Sciatic nerve (tissue), 2 donors: ENCODE results near the gene CDC42BPA. TPM values are rescaled to one million over a fixed set of nuclear protein-coding genes. Genes with fewer than 3 reads are reported as not detected.
"Not testable (repeated sequence)": the region's sequence is repeated elsewhere in the genome, so short reads cannot be mapped to it uniquely, and the experiment has no call there.

ENCODE experiments used
- ATAC-seq: fragments of 200-7000 bp; cut with Tn5 transposase; one replicate; pipeline ENCODE4 v1.9.1; 2020; ENCODE audit warnings: mild to moderate bottlenecking, moderate library complexity
- DNase-seq: peaks from one replicate; pipeline ENCODE4 v3.0.0-alpha.2; 2020; ENCODE audit warnings: low spot score
- intact Hi-C: fragments of 100-400 bp; cut with DNase I; formaldehyde crosslinking; loops from one replicate; pipeline ENCODE4 v1.14.2; 2022
- total RNA-seq: library from RNA; stranded (reverse); fragmentation: NEBNext Ultra II Directional; extraction: Animal tissue kit (Norgen Biotek cat#: 25700); gene quantifications from one replicate; pipeline ENCODE4 v1.2.1, GENCODE V29; 2021
- donor health status: DM: no; HTN: no; CAD: no.
- donor health status: DM: no; HTN: no; CAD: no.

CDC42BPA gene
- total RNA-seq, 1 donor from 2014 or later = 66.8 TPM

DNA sequence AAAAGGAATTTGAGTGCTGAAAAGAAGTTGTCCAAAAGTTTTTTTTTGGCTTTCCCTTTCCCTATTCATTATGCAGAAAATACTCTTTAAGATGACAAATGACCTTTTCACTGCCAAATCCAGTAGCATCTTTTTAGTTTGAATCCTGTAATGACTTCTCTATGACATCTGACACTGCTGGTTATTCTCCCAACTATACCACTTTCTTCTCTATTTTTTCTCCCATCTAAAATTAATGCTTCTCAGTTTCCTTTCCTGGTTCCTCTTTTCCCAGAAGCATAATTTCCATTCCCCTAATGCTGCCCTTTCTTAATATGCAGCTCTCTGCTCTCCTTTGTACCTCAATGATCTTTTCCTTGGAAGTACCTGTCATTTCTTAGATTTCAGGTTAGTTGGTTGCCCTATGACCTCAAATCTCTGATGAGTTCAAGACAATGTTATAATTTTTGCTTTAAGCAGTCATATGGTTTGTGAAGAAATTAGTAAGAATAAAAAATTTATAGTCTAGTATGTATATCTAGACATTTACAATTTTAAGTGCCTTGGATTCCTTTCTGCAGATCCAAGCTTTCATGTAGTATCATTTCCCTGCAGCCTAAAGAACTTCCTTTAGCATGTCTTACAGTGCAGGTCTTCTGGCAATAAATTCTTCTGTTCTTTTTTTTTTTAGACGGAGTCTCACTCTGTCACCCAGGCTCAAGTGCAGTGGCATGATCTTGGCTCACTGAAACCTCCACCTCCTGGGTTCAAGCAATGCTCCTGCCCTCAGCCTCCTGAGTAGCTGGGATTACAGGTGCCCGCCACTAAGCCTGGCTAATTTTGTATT is 150.8 kb downstream of the CDC42BPA start:
- no peak for DNase-seq
- intact Hi-C loops = no loop called here
- ATAC-seq = no peak

DNA sequence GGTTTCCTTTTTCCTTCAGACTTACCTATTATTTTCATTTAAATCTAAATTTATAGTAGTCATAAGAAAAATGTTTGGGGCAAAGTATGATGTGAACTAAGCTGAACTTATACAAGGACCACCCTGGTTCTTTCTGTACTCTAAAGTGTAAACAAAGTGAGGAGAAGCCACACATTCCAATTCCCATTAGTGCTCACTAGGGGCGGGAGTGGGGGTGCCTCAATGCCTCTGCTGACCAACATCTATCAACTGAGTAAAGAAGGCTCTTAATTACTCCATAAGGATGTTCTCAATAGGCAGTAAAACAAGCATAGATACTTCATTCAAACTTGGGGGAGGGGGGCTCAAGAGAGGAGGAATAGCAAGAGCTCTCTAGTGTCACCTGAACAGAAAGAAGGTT is 151.7 kb downstream of the CDC42BPA start:
- DNase-seq (no peak), ATAC-seq (no peak)

DNA sequence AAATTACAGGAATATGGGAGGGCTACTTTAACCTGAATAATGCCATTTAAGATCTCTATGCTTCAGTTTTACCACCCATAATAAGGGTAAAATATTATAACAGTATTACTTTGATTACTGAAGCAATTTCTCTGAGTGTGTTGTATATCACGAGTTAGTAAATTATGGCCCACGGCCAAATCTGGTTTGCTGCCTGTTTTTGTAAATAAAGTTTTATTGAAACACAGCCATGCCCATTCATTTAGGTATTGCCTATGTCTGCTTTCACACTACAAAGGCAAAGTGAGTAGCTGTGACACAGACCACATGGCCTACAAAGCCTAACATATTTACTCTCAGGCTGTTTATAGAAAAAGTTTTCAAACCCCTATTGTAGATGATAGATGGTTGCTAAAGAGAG is 156.8 kb downstream of the CDC42BPA start:
- DNase-seq (no peak), ATAC-seq (no peak)
- intact Hi-C loops = no loop called here

More for the DNA sequence above, 151.7 kb downstream of the CDC42BPA start:
- intact Hi-C loops = no loop called here

DNA sequence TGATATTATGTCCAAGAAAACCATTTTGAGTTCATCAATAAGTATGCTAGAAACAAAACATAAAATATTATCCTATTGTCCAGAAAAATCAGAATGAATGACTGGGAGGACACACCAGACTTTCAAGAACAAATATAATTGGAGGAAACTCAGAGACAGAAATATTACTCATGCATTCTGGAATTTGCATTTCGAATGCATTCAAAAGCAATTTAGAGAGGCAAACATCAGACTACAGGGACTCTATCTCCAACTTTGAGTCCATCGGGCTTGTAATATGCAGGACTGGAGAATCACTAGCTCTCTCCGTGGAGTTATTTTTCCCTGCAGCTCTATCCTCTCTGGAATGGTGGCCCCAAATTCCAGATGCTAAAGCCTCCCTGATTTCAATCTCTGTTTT is 161.8 kb downstream of the CDC42BPA start:
- no peak for ATAC-seq
- DNase-seq = no peak
- intact Hi-C loops = no loop called here

DNA sequence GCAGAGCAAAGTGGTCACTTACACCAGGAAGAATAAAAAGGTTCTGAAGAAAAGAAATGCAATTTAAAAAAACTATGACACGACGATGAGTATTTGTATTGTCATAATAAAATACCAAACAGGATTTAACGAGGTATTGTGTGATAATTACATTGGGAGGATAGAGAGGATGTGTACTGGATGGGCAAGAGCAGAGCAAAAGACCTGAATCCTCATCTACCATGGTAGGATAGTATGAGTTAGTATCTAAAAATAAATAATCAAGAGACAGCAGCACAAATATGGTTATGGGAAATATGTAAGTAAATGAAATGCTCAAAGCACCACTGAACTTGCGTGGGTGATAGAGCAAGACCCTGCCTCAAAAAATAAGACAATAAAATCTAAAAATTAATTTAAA is 162.6 kb downstream of the CDC42BPA start:
- ATAC-seq = no peak
- no peak for DNase-seq
- intact Hi-C loops = no loop called here

DNA sequence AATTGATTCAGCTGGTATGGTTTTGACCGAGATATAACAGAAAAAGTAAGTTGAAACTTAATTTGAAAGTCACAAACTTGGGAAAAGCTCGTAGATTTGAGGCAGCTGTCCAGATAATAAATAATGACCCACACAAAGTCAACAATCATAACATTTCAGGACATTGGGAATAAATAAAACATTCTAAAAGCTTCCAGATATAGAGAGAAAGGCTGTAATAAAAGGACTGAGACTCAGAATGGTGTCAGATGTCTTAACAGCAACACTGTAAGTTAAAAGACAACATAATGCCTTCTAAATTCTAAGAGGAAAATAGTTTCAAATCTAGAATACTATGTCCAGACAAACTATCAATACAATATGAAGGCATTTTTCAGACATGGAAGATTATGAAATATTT is 163.3 kb downstream of the CDC42BPA start:
- DNase-seq = no peak
- intact Hi-C loops = no loop called here
- ATAC-seq = no peak

DNA sequence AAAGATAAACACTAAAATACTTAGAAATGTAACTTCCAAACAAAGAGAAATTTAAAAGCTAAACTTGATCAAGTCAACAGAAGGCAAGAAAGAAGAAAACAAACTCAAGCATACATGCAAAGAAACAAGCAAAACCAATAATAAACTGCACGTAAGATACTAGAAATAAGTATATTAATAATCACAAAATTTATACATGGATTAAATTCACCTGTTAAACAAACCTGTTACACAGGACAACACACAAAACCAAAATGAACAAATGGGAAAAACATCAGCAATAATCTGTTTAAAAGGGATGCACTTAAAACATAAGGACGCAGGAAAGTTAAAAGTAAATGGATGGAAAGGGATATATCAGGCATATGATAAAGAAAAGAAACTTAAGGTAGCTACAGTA is 165.8 kb downstream of the CDC42BPA start:
- intact Hi-C loops = no loop called here
- ATAC-seq = no peak
- DNase-seq = no peak

DNA sequence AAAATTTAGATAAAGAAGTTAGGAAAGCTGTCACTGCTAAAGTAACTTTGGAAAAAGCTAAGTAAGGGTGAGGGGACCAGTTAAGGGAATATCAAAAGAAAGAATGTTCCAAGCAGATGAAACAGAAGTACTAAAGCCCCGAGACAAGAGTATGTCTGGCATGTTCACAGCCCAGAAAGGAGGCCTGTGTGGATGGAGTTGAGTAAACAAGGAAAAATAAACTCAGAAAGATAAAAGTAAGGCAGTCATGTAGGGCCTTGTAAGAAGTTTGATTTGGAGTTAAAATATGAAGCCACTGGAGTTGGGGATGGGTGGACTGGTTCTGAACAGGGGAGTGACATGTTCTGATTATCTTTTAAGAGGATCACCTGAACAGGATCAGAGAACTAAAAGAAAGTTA is 177.9 kb downstream of the CDC42BPA start:
- intact Hi-C loops = no loop called here
- DNase-seq (no peak), ATAC-seq (no peak)

DNA sequence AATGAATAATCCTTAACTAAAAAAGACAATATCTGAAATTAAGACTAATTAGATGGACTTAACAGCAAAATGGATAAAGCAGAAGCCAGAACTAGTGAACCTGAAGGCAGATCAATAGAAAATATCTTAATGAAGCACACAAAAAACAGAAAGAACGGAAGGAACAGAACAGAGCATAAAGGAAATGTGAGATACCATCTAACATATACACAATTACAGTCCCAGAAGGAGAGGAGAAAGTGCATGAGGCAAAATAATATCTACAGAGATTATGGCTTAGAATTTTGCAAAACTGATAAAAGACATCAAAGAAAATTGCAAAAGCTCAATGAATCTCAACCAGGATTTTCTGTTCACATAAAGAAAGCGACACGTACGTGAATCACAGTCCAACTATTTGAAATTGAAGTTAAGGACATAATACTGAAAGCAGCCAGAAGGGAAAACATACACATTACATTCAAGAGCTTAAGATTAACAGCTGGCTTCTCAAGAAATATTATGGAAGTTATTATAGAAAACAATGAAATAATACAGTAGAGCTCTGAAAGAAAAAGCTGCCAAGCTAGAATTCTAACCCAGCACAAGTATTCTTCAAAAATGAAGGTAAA is 182.0 kb downstream of the CDC42BPA start:
- intact Hi-C loops = no loop called here
- no peak for DNase-seq
- no peak for ATAC-seq

DNA sequence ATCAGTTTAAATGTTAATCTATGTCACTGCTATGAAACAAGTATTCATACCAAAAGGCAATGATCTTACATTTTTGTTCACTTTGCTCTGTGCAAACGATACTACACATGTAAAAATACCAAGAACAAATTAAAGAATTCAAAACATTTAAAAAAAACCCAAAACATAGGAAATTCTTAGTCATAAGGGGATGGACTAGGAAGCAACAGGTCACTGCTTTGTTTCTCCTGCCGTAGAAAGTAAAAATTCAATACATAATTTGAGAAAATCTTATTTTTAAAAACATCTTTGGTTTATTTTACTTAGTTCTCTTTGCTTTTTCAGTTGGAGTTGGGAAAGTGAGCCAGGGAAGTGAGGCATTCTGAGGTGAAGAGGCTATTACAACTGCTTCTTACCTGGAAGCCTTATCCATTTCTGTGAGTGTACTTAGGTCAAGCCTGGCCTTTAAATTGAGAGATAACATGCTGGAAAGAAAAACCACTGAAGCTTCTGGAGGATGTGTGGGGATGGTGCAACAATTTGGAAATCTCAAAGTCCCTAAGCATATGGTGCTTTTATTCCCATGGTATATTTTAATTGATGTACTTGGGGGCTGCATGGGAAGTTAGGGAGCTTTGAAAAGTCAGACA is 183.5 kb downstream of the CDC42BPA start:
- DNase-seq = no peak
- intact Hi-C loops = no loop called here
- no peak for ATAC-seq

DNA sequence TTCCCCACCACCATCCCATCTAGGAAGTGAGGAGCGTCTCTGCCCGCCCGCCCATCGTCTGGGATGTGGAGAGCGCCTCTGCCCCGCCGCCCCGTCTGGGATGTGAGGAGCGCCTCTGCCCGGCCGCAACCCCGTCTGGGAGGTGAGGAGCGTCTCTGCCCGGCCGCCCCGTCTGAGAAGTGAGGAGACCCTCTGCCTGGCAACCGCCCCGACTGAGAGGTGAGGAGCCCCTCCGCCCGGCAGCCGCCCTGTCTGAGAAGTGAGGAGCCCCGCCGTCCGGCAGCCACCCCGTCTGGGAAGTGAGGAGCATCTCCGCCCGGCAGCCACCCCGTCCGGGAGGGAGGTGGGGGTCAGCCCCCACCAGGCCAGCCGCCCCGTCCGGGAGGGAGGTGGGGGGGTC is 185.6 kb downstream of the CDC42BPA start:
- DNase-seq, ATAC-seq, intact Hi-C loops: not testable (repeated sequence)

DNA sequence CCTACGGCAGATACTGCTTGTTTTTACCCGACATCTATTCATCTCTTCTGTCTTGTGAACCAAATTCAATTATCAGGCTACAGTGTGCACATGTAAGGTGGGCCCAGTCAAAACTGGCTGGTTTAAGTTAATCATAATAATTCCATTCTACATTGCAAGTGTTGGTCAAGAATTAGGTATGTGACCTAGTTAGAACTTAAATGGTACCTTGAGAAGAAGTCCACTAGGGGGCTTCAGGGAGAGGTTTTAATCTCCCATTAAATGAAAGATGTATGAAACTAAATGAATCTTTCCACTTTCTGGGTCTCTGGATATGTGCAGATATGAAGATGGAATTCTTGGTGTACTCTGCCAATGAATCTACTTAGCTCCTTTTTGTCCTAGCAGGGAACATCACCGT is 187.1 kb downstream of the CDC42BPA start:
- intact Hi-C loops = no loop called here
- ATAC-seq (no peak), DNase-seq (no peak)

DNA sequence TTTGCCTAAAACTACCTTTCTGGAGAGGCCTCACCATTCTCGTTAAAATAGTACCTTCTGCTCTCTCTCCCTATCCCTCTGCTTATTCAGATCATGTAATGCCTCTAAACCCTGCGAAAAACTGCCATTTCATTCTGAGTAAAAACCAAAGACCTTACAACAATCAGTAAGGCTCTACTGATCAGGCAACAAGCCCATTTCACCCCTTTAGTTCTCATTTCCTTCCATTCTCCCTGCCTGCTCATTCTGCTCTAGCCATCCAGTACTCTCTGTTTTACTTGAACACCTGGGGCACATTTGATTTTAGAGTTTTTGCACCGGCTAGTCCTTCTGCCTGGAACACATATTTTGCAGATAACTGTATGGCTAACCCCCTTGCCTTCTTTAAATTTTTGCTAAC is 190.4 kb downstream of the CDC42BPA start:
- no peak for DNase-seq
- intact Hi-C loops = no loop called here
- no peak for ATAC-seq

DNA sequence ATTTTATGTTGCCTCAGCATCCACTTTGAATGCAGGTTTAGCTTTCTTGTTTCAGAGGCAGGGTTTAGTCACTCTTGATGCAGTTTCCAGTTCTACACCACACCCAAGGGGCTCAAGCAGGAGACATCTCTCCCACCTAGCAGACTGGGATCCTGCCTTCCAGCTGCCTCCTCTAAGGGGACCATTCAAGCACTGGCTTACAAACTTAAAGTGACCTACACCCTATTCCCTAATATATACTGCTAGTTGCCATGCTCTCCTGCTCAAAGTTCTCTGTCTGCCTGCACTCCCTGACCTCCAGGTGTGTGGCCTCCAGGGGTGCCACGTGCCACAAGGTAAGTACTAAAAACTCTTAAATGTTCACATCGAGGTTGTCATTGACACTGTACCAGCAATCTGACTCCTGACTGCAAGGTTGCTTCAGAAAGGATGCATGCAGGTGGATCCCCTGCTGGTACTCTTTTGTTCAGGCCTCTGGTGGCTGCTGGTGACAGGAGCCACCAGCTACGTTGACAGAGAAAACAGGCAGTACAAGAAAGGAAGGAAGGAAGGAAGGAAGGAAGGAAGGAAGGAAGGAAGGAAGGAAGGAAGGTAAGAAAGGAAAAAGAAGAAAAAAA is 192.3 kb downstream of the CDC42BPA start:
- intact Hi-C loops = no loop called here
- ATAC-seq = no peak
- no peak for DNase-seq

DNA sequence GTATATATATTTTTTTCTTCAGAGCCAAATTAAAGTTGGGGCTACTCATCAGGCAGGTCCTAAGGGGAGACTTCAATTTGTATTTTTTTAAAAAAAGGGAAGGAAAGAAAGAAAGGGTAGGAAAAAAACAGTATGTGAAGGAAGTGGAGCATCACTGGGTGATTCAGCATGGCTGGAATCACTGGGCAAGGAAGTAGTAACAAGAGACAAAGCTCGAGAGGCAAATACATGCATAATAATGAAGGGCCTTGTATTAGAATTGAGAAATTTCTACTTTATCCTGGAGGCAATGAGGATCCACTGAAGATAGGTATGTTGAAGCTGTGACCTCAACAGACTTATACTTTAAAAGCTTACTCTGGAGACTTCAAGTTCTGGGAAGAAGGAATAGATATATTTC is 193.8 kb downstream of the CDC42BPA start:
- intact Hi-C loops = no loop called here
- no peak for DNase-seq
- ATAC-seq = no peak

DNA sequence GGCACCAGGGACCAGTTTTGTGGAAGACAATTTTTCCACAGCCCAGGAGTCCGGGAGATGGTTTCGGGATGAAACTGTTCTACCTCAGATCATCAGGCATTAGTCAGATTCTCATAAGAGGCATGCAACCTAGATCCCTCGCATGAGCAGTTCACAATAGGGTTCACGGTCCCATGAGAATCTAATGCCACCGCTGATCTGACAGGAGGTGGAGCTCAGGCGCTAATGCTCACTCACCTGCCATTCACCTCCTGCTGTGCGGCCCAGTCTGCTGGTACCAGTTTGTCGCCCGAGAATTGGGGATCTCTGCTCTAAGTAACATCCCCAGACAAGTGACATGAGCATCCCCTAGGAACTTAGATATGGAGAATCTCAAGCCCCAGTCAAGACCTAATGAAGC is 197.5 kb downstream of the CDC42BPA start:
- ATAC-seq = no peak
- no peak for DNase-seq
- intact Hi-C loops = no loop called here

DNA sequence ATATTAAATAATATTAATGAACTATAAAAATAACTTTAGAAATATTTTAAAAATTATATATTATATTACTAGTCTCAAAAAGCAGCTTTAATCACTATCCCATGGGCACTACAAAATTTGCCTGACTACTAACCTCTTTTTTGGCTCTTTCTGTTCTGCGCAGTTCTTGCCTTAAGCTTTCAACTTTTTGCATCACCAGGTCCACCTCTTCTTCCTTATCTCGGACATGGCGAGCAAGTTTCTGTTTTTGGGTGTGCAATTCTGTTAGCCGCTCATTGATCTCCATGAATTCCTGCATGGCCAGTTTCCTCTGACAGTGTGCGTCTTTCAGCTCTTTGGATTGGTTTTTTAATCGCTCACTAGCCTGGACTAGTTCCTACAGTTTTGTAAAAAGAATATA is 205.8 kb downstream of the CDC42BPA start:
- no peak for ATAC-seq
- DNase-seq = no peak
- intact Hi-C loops = loop anchor here (2.0 kb wide), 1 partner anchor 66 kb away; no protein-coding TSS in a partner anchor

DNA sequence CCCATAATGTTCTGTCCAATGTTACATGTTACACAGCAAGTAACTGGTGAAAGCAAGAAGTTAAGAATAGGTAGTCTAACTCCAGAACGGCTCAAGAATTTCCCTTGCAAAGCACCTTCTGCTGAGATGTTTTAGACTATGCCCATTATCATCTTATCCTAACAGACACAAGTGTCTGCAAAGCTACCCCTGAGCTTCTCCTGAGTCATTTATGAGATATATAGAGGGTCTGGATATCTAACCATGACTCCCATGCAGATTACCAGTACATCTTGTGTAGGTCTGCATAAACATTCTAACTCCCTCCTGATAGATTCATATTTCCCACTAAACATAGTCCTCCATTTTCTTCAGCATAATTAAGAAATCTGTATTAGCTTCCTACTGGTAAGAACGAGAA is 206.5 kb downstream of the CDC42BPA start:
- ATAC-seq (no peak), DNase-seq (no peak)
- intact Hi-C loops = loop anchor here (2.0 kb wide), 1 partner anchor 65 kb away; no protein-coding TSS in a partner anchor

DNA sequence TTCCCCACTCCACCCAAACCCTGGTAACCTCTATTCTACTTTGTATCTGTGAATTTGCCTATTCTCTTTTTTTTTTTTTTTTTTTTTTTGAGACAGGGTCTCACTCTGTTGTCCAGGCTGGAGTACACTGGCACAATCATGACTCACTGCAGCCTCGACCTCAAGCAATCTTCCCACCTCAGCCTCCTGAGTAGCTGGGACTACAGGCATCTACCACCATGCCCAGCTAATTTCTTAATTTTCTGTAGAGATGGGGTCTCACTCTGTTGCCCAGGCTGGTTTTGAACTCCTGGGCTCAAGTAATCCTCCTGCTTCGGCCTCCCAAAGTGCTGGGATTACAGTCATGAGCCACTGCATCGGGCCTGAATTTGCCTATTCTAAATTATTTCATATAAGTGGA is 213.0 kb downstream of the CDC42BPA start:
- DNase-seq, intact Hi-C loops, ATAC-seq: not testable (repeated sequence)

DNA sequence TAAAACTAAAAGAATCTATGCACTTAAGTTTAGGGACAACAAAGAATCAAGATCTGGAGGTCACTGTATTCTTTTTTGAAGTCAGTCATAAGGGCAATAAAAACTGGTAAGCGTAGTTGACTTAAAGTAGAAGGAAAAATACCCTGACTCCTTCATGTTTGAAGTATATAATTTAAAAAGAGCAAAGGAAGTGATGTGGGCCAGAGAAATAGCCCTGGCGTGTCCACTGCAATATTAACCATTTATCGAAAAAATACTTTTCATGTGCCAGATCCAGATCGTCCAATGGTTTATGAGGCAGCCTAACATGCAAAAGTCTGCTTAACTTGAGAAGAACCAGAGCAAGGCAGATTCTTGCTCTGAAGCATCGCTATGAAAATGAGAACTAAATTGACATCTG is 216.2 kb downstream of the CDC42BPA start:
- intact Hi-C loops = no loop called here
- no peak for DNase-seq
- ATAC-seq = no peak
